Smooth muscle cell (in vitro differentiated cells): Measurements from ENCODE around the gene IL36G. TPM values are rescaled to one million over a fixed set of nuclear protein-coding genes. Genes with fewer than 3 reads are reported as not detected.

Source experiments
- DNase-seq: peaks from one replicate; lab custom pipeline; 2025; ENCODE audit not compliant: unreplicated experiment; lab: John Stamatoyannopoulos, UW
- H2AFZ ChIP-seq: fragments of 200-600 bp; sonication (generic); 2 replicates; pipeline ENCODE4 v1.6.0; 2016; ENCODE audit warnings: antibody characterized with exemption, low read depth, mild to moderate bottlenecking
- H3F3A ChIP-seq: fragments of 200-600 bp; sonication (generic); 2 replicates; pipeline ENCODE4 v1.6.0; 2017; ENCODE audit warnings: antibody characterized with exemption, low read depth
- H3K27ac ChIP-seq: fragments of 200-600 bp; sonication (generic); 2 replicates; pipeline ENCODE4 v1.5.1; 2016; ENCODE audit warnings: low read depth, mild to moderate bottlenecking
- H3K27me3 ChIP-seq: fragments of 200-600 bp; sonication (generic); 2 replicates; pipeline ENCODE4 v1.6.1; 2016; ENCODE audit warnings: low read depth, mild to moderate bottlenecking
- H3K36me3 ChIP-seq: fragments of 200-600 bp; sonication (generic); 2 replicates; pipeline ENCODE4 v1.5.1; 2016; ENCODE audit warnings: low read depth
- H3K4me1 ChIP-seq: fragments of 200-600 bp; sonication (generic); 2 replicates; pipeline ENCODE4 v1.5.1; 2016; ENCODE audit warnings: low read depth
- H3K4me2 ChIP-seq: fragments of 200-600 bp; sonication (generic); 2 replicates; pipeline ENCODE4 v1.6.0; 2016; ENCODE audit warnings: mild to moderate bottlenecking
- H3K4me3 ChIP-seq: fragments of 200-600 bp; sonication (generic); 2 replicates; pipeline ENCODE4 v1.5.1; 2016; ENCODE audit warnings: mild to moderate bottlenecking
- H3K79me2 ChIP-seq: fragments of 200-600 bp; sonication (generic); 2 replicates; pipeline ENCODE4 v1.6.0; 2016; ENCODE audit warnings: low read depth, mild to moderate bottlenecking
- H3K9ac ChIP-seq: fragments of 200-600 bp; sonication (generic); 2 replicates; pipeline ENCODE4 v1.6.0; 2016; ENCODE audit warnings: low read depth
- H3K9me3 ChIP-seq: fragments of 200-600 bp; sonication (generic); replicated peaks from 2 replicates; pipeline ENCODE4 v1.5.1; 2016; ENCODE audit warnings: low read depth
- H4K20me1 ChIP-seq: fragments of 200-600 bp; sonication (generic); 2 replicates; pipeline ENCODE4 v1.6.0; 2016; ENCODE audit warnings: low read depth
- CTCF ChIP-seq: fragments of 200-600 bp; sonication (generic); IDR thresholded peaks from 2 replicates; pipeline ENCODE4 v1.5.1; 2017; ENCODE audit warnings: borderline replicate concordance, mild to moderate bottlenecking, antibody characterized with exemption; ENCODE audit not compliant: insufficient read depth, poor library complexity, severe bottlenecking
- WGBS: methylation state at CpG from one replicate; pipeline ENCODE4 v1.1.7; 2016; ENCODE audit warnings: low lambda C conversion rate; 5-methylcytosine and 5-hydroxymethylcytosine counted together
- polyA plus RNA-seq: library from polyadenylated mRNA; unstranded; fragments of >200 nt; fragmentation: Nextera tagmentation; extraction: Ambion mirVana; gene quantifications from 2 replicates; pipeline ENCODE4 v1.2.1, GENCODE V29; 2016
- total RNA-seq: library from RNA; depleted of rRNA; stranded (reverse); fragments of >200 nt; gene quantifications from 2 replicates; pipeline ENCODE4 v1.2.3, GENCODE V29; 2014

Gene IL36G
- total and polyA plus RNA-seq, 2 experiments from 2014 or later = 0.22 to 1.1 TPM

- Histone ChIP-seq H3K4me2 (no peak overlapping the region), H4K20me1 (no peaks in the 10 kb centered on the region), H3K9me3 (no peaks in the 10 kb centered on the region), H3K79me2 (no peaks in the 10 kb centered on the region), H3K4me1 (no peaks in the 10 kb centered on the region), H3K27ac (no peak overlapping the region), H3K27me3 (no peaks in the 10 kb centered on the region), H3F3A (no peaks in the 10 kb centered on the region), H2AFZ (no peak overlapping the region), H3K4me3 (no peak overlapping the region), H3K9ac (no peak overlapping the region), H3K36me3 (no peaks in the 10 kb centered on the region)
- no peak for DNase-seq
- 35% methylated on average over 2 of the region's 2 CpGs for WGBS
- no peak for TF ChIP-seq CTCF
Observed at GRCh38 chr2:113010088-113010487, 32.3 kb downstream of the IL36G start.

DNA sequence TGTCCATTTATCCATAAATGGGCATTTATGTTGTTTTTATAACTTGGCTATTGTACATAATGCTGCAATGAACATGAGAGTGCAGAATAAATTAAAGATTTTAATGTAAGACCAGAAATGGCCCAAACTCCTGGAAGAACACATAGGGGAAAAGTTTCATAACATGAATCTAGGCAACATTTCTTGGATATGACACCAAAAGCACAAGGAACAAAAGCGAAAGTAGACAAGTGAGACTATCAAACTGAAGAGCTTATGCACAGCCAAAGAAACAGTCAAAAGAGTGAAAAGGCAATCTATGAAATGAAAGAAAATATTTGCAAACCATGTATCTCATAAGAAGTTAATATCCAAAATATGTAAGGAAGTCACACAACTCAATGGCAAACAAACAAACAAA lies 33.3 kb downstream of the IL36G start:
- H3K4me2 ChIP-seq = no peak overlapping the region
- H3K4me3 ChIP-seq = no peak overlapping the region
- DNase-seq = no peak
- no peak for TF ChIP-seq CTCF
- H4K20me1 ChIP-seq = no peaks in the 10 kb centered on the region
- H2AFZ ChIP-seq = no peak overlapping the region
- no peaks in the 10 kb centered on the region for H3K36me3 ChIP-seq
- 84% methylated on average over 1 of the region's 1 CpG for WGBS
- no peaks in the 10 kb centered on the region for H3K79me2 ChIP-seq
- no peaks in the 10 kb centered on the region for H3F3A ChIP-seq
- no peaks in the 10 kb centered on the region for H3K27me3 ChIP-seq
- no peaks in the 10 kb centered on the region for H3K9me3 ChIP-seq
- H3K27ac ChIP-seq = no peak overlapping the region
- no peaks in the 10 kb centered on the region for H3K4me1 ChIP-seq
- H3K9ac ChIP-seq = no peak overlapping the region

GRCh38 chr2:113012436-113013335 lies 34.9 kb downstream of the IL36G start:
- no peaks in the 10 kb centered on the region for H3K36me3 ChIP-seq
- TF ChIP-seq CTCF = no peak
- no peak overlapping the region for H3K9ac ChIP-seq
- no peak for DNase-seq
- no peaks in the 10 kb centered on the region for H4K20me1 ChIP-seq
- no peaks in the 10 kb centered on the region for H3F3A ChIP-seq
- H3K4me3 ChIP-seq = no peak overlapping the region
- H2AFZ ChIP-seq = no peak overlapping the region
- H3K79me2 ChIP-seq = no peaks in the 10 kb centered on the region
- no peaks in the 10 kb centered on the region for H3K9me3 ChIP-seq
- no peaks in the 10 kb centered on the region for H3K4me1 ChIP-seq
- 72% methylated on average over 8 of the region's 8 CpGs for WGBS
- H3K27ac ChIP-seq = no peak overlapping the region
- H3K27me3 ChIP-seq = peaks cover 6% of the 10 kb centered on the region
- no peak overlapping the region for H3K4me2 ChIP-seq

GRCh38 chr2:113013336-113013661 lies 35.5 kb downstream of the IL36G start:
- no peak overlapping the region for H3K4me2 ChIP-seq
- H4K20me1 ChIP-seq = no peaks in the 10 kb centered on the region
- no peaks in the 10 kb centered on the region for H3K79me2 ChIP-seq
- no peak overlapping the region for H3K4me3 ChIP-seq
- DNase-seq = no peak
- no peak overlapping the region for H3K27ac ChIP-seq
- whole genome bisulfite sequencing = 79% methylated on average over 3 of the region's 3 CpGs
- no peaks in the 10 kb centered on the region for H3K4me1 ChIP-seq
- H3K9ac ChIP-seq = no peak overlapping the region
- no peaks in the 10 kb centered on the region for H3F3A ChIP-seq
- H3K9me3 ChIP-seq = no peaks in the 10 kb centered on the region
- no peak overlapping the region for H2AFZ ChIP-seq
- no peak for TF ChIP-seq CTCF
- peaks cover 6% of the 10 kb centered on the region for H3K27me3 ChIP-seq
- no peaks in the 10 kb centered on the region for H3K36me3 ChIP-seq
